GM12891 (cell line): ENCODE measurements around the gene MLIP.
"Not testable (repeated sequence)": the region's sequence is repeated elsewhere in the genome, so short reads cannot be mapped to it uniquely, and the experiment has no call there.

Source experiments
- DNase-seq: peaks from one replicate; pipeline ENCODE4 v3.0.0; 2011; ENCODE audit warnings: low spot score; ENCODE audit not compliant: insufficient read length
- FAIRE-seq: peaks from 2 replicates; lab custom pipeline; 2011; peaks lifted over from hg19 to GRCh38; lab: Jason Lieb, UNC
- PAX5 ChIP-seq: IDR thresholded peaks from 2 replicates; pipeline ENCODE4 v1.6.1; 2011; ENCODE audit warnings: low read length, moderate library complexity, mild to moderate bottlenecking; ENCODE audit not compliant: insufficient read depth, severe bottlenecking
- POLR2A ChIP-seq: IDR thresholded peaks from 2 replicates; pipeline ENCODE4 v1.6.1; 2011; ENCODE audit warnings: low read depth, low read length, control low read depth
- POLR2AphosphoS5 ChIP-seq: IDR thresholded peaks from 2 replicates; pipeline ENCODE4 v1.6.1; 2011; ENCODE audit warnings: low read depth, low read length, control low read depth
- POU2F2 ChIP-seq: IDR thresholded peaks from 2 replicates; pipeline ENCODE4 v1.6.1; 2011; ENCODE audit warnings: low read depth, mild to moderate bottlenecking, control low read depth, low read length, moderate library complexity
- SPI1 ChIP-seq: IDR thresholded peaks from 2 replicates; pipeline ENCODE4 v1.6.1; 2011; ENCODE audit warnings: low read depth, low read length, control low read depth
- TAF1 ChIP-seq: IDR thresholded peaks from 2 replicates; pipeline ENCODE4 v1.6.1; 2011; ENCODE audit warnings: low read depth, low read length, control low read depth

The MLIP gene

GRCh38 chr6:54076159-54076789, 35.0 kb upstream of the MLIP start:
- TF ChIP-seq POLR2A, result no peak
- no peak for TF ChIP-seq TAF1
- TF ChIP-seq SPI1, result no peak
- no peak for TF ChIP-seq POU2F2
- TF ChIP-seq PAX5, result no peak
- no peak for TF ChIP-seq POLR2AphosphoS5
- no peak for FAIRE-seq
- no peak for DNase-seq

- not testable (repeated sequence) for DNase-seq, FAIRE-seq
These were observed 29.7 kb upstream of the MLIP start for GRCh38 chr6:54081499-54081898.

- TF ChIP-seq POLR2AphosphoS5 (no peak), POLR2A (no peak), PAX5 (no peak), SPI1 (no peak), POU2F2 (no peak), TAF1 (no peak)
- FAIRE-seq (no peak), DNase-seq (no peak)
These were observed 28.0 kb upstream of the MLIP start for GRCh38 chr6:54083287-54083686.

GRCh38 chr6:54084231-54084630, 27.0 kb upstream of the MLIP start:
- TF ChIP-seq POLR2A (no peak), TAF1 (no peak), POLR2AphosphoS5 (no peak), SPI1 (no peak), PAX5 (no peak), POU2F2 (no peak)
- DNase-seq (no peak), FAIRE-seq (no peak)

GRCh38 chr6:54085047-54085446, 26.2 kb upstream of the MLIP start:
- DNase-seq (no peak), FAIRE-seq (no peak)
- TF ChIP-seq SPI1 (no peak), POLR2A (no peak), POU2F2 (no peak), PAX5 (no peak), POLR2AphosphoS5 (no peak)

- FAIRE-seq (no peak), DNase-seq (no peak)
- TF ChIP-seq POU2F2, result no peak
- TF ChIP-seq PAX5, result no peak
- TF ChIP-seq TAF1, result no peak
- TF ChIP-seq SPI1, result no peak
- TF ChIP-seq POLR2AphosphoS5, result no peak
- TF ChIP-seq POLR2A, result no peak
These were observed 25.7 kb upstream of the MLIP start for GRCh38 chr6:54085541-54085940.

- DNase-seq, result no peak
- FAIRE-seq, result no peak
- TF ChIP-seq POLR2AphosphoS5 (no peak), TAF1 (no peak), SPI1 (no peak), POLR2A (no peak), POU2F2 (no peak), PAX5 (no peak)
These were observed 24.8 kb upstream of the MLIP start for GRCh38 chr6:54086439-54086838.

- FAIRE-seq, result no peak
- no peak for DNase-seq
- TF ChIP-seq TAF1, result no peak
These were observed 23.5 kb upstream of the MLIP start for GRCh38 chr6:54087721-54088120.

- no peak for FAIRE-seq
- TF ChIP-seq POU2F2, result no peak
- TF ChIP-seq PAX5, result no peak
- no peak for TF ChIP-seq SPI1
- TF ChIP-seq POLR2AphosphoS5, result no peak
- no peak for TF ChIP-seq TAF1
- TF ChIP-seq POLR2A, result no peak
- no peak for DNase-seq
These were observed 17.8 kb upstream of the MLIP start for GRCh38 chr6:54093326-54093948.

- TF ChIP-seq TAF1 (no peak), POU2F2 (no peak), POLR2A (no peak), PAX5 (no peak), SPI1 (no peak), POLR2AphosphoS5 (no peak)
- FAIRE-seq, result no peak
- no peak for DNase-seq
These were observed 16.9 kb upstream of the MLIP start for GRCh38 chr6:54094293-54094692.
